A549 (cell line): Measurements from ENCODE around the gene GLCE. TPM values are rescaled to one million over a fixed set of nuclear protein-coding genes. Genes with fewer than 3 reads are reported as not detected.

Experiments used
- ATAC-seq, 2 experiments: fragments of 200-7000 bp in 1 of 2; fragments of >200 bp in 1 of 2; cut with Nextera tagmentation in 1 of 2; cut with Tn5 transposase in 1 of 2; 3 replicates each; pipeline versions ENCODE4 v1.8.0 to v1.9.1; 2018 to 2020; ENCODE audit warnings: mild to moderate bottlenecking in 1 of 2, moderate library complexity in 1 of 2
- CTCF ChIA-PET: fragments of 300-600 bp; sonication (Branson Sonifier 250); formaldehyde crosslinking; extraction: SDS; loops from one replicate; lab custom pipeline; 2021; ENCODE audit warnings: antibody characterized with exemption, inconsistent platforms; lab: Yijun Ruan, JAX
- POLR2A ChIA-PET: fragments of 350-600 bp; formaldehyde crosslinking; extraction: SDS; loops from one replicate; lab custom pipeline; 2021; ENCODE audit warnings: antibody characterized with exemption, inconsistent platforms; lab: Yijun Ruan, JAX
- DNase-seq, 2 experiments: peaks; one replicate each; pipeline versions ENCODE4 v3.0.0 to v3.0.0-alpha.2; 2011 to 2016; ENCODE audit warnings: low read depth in 1 of 2, low spot score in 1 of 2
- FAIRE-seq: peaks from 2 replicates; lab custom pipeline; 2011; peaks lifted over from hg19 to GRCh38; lab: Jason Lieb, UNC
- H3K27ac ChIP-seq, 2 experiments: fragments of >200 bp; sonication (Bioruptor Twin); formaldehyde crosslinking; 3 replicates each; pipeline ENCODE4 v1.5.1; 2016 to 2017
- H3K4me1 ChIP-seq: fragments of >200 bp; sonication (Bioruptor Twin); formaldehyde crosslinking; 3 replicates; pipeline ENCODE4 v1.6.1; 2016
- H3K4me2 ChIP-seq: fragments of >200 bp; sonication (Bioruptor Twin); formaldehyde crosslinking; 3 replicates; pipeline ENCODE4 v1.6.1; 2016
- H3K4me3 ChIP-seq: fragments of >200 bp; sonication (Bioruptor Twin); formaldehyde crosslinking; 3 replicates; pipeline ENCODE4 v1.5.1; 2016
- H3K9me3 ChIP-seq: fragments of >200 bp; sonication (Bioruptor Twin); formaldehyde crosslinking; 3 replicates; pipeline ENCODE4 v1.6.1; 2016
- CBX8 ChIP-seq: fragments of 200-600 bp; sonication (generic); IDR thresholded peaks from 2 replicates; pipeline ENCODE4 v1.6.1; 2016
- CEBPB ChIP-seq, 2 experiments: fragments of >200 bp in 1 of 2; sonication (Bioruptor Twin) in 1 of 2; formaldehyde crosslinking in 1 of 2; IDR thresholded peaks; 2 replicates each; pipeline ENCODE4 v1.6.1; 2012 to 2016
- E2F6 ChIP-seq: IDR thresholded peaks from 2 replicates; pipeline ENCODE4 v1.6.1; 2012; ENCODE audit warnings: low read depth, borderline replicate concordance
- EHF ChIP-seq: fragments of 250-450 bp; sonication (Bioruptor Pico); IDR thresholded peaks from 2 replicates; pipeline ENCODE4 v1.5.0; 2020; ENCODE audit warnings: mild to moderate bottlenecking
- EHMT2 ChIP-seq: fragments of 200-600 bp; sonication (generic); IDR thresholded peaks from 2 replicates; pipeline ENCODE4 v1.6.1; 2016; ENCODE audit warnings: antibody characterized with exemption, low read depth, mild to moderate bottlenecking, moderate library complexity
- ELK1 ChIP-seq: fragments of 150-350 bp; IDR thresholded peaks from 2 replicates; pipeline ENCODE4 v1.6.1; 2014; ENCODE audit warnings: low read depth, mild to moderate bottlenecking, low read length
- ESRRA ChIP-seq: fragments of 150-350 bp; IDR thresholded peaks from 2 replicates; pipeline ENCODE4 v1.6.1; 2014; ENCODE audit warnings: mild to moderate bottlenecking, low read length, borderline replicate concordance
- HEYL ChIP-seq: fragments of 250-450 bp; sonication (Bioruptor Pico); IDR thresholded peaks from 2 replicates; pipeline ENCODE4 v1.8.0; 2021; ENCODE audit warnings: mild to moderate bottlenecking, moderate library complexity
- HMGXB4 ChIP-seq: fragments of 250-450 bp; sonication (Bioruptor Pico); IDR thresholded peaks from 2 replicates; pipeline ENCODE4 v1.5.0; 2021; ENCODE audit warnings: mild to moderate bottlenecking, moderate library complexity, borderline replicate concordance
- JUN ChIP-seq, 2 experiments: fragments of >200 bp; sonication (Bioruptor Twin); formaldehyde crosslinking; IDR thresholded peaks; 2 replicates in 1 of 2; 3 replicates in 1 of 2; pipeline ENCODE4 v1.6.1; 2016 to 2017
- KDM1A ChIP-seq: fragments of 200-600 bp; sonication (generic); IDR thresholded peaks from 2 replicates; pipeline ENCODE4 v1.6.1; 2016; ENCODE audit warnings: low read depth, mild to moderate bottlenecking
- MAFK ChIP-seq: fragments of 450-650 bp; IDR thresholded peaks from 2 replicates; pipeline ENCODE4 v1.6.1; 2014; ENCODE audit not compliant: partially characterized antibody
- MAZ ChIP-seq: fragments of 150-350 bp; IDR thresholded peaks from 2 replicates; pipeline ENCODE4 v1.6.1; 2014; ENCODE audit warnings: antibody characterized with exemption, low read depth, low read length, borderline replicate concordance
- NR3C1 ChIP-seq: fragments of >200 bp; sonication (Bioruptor Twin); formaldehyde crosslinking; IDR thresholded peaks from 3 replicates; pipeline ENCODE4 v1.6.1; 2017
- PBX3 ChIP-seq: IDR thresholded peaks from 2 replicates; pipeline ENCODE4 v1.6.1; 2012
- RAD21 ChIP-seq, 2 experiments: fragments of >200 bp in 1 of 2; sonication (Bioruptor Twin) in 1 of 2; formaldehyde crosslinking in 1 of 2; IDR thresholded peaks in 1 of 2; conservative IDR thresholded peaks in 1 of 2; 2 replicates in 1 of 2; 3 replicates in 1 of 2; pipeline ENCODE4 v1.6.1; 2012 to 2018; ENCODE audit warnings: inconsistent platforms in 1 of 2
- RCOR1 ChIP-seq: fragments of 150-350 bp; IDR thresholded peaks from 2 replicates; pipeline ENCODE4 v1.6.1; 2014; ENCODE audit warnings: antibody characterized with exemption, low read length, low read depth
- RNF2 ChIP-seq: fragments of 200-600 bp; sonication (generic); IDR thresholded peaks from 2 replicates; pipeline ENCODE4 v1.6.1; 2016; ENCODE audit warnings: low read depth, mild to moderate bottlenecking, antibody characterized with exemption, moderate library complexity, borderline replicate concordance
- SREBF2 ChIP-seq: fragments of 450-650 bp; IDR thresholded peaks from 2 replicates; pipeline ENCODE4 v1.6.1; 2014; ENCODE audit warnings: mild to moderate bottlenecking, moderate library complexity
- TP53 ChIP-seq: fragments of 250-450 bp; sonication (Bioruptor Pico); IDR thresholded peaks from 2 replicates; pipeline ENCODE4 v1.5.0; 2021; ENCODE audit warnings: mild to moderate bottlenecking, moderate library complexity
- USF2 ChIP-seq: fragments of 450-650 bp; IDR thresholded peaks from 2 replicates; pipeline ENCODE4 v1.6.1; 2014; ENCODE audit warnings: antibody characterized with exemption
- ZSCAN20 ChIP-seq: fragments of 250-450 bp; sonication (Bioruptor Pico); IDR thresholded peaks from 2 replicates; pipeline ENCODE4 v1.8.0; 2022; ENCODE audit warnings: mild to moderate bottlenecking, moderate library complexity
- WGBS: methylation state at CpG from one replicate; pipeline ENCODE4 v1.1.6; 2017; ENCODE audit errors: missing lambda C conversion rate; 5-methylcytosine and 5-hydroxymethylcytosine counted together
- polyA plus RNA-seq, 4 experiments: library from polyadenylated mRNA; depleted of rRNA in 3 of 4; stranded (reverse); fragments of >200 nt; fragmentation: RNase III in 1 of 4; extraction: RNeasy Plus Mini Kit Qiagen cat#74134 plus additional on column Dnase treatment in 1 of 4; gene quantifications; 2 replicates in 3 of 4; 3 replicates in 1 of 4; pipeline ENCODE4 v1.2.3, GENCODE V29; 2011 to 2017

The GLCE gene
- polyA plus RNA-seq, 2 of the 4 experiments (the other 2 are of a cell fraction) = 19.6 to 41.8 TPM

GRCh38 chr15:69232144-69232543 is 71.7 kb downstream of the GLCE start:
- DNase-seq = no peak
- ChIA-PET CTCF (interaction anchor here (0.8 to 2.4 kb wide), 2 partner anchors 34 to 48 kb away, joined by 4 to 7 read pairs; no protein-coding TSS in a partner anchor), POLR2A (no interaction called here)
- Histone ChIP-seq H3K27ac (no peak overlapping the region), H3K4me2 (no peak overlapping the region), H3K4me3 (no peak overlapping the region), H3K4me1 (no peaks in the 10 kb centered on the region), H3K9me3 (no peaks in the 10 kb centered on the region)
- no peak for TF ChIP-seq RAD21 (conservative IDR thresholded peaks at IDR 0.05 in 1 of 2, IDR thresholded peaks at IDR 0.05 in 1 of 2)
- TF ChIP-seq MAFK = peak; percentile 55
- TF ChIP-seq KDM1A = no peak
- no peak for TF ChIP-seq RNF2
- peak; percentile 80 to 85; a peak in 3 of 4 replicates for TF ChIP-seq CEBPB (IDR thresholded peaks at IDR 0.05)
- WGBS = 69% methylated on average over 4 of the region's 4 CpGs
- ATAC-seq = no peak
- no peak for FAIRE-seq

GRCh38 chr15:69232765-69233164 is 72.3 kb downstream of the GLCE start:
- 86% methylated on average over 1 of the region's 1 CpG for WGBS
- Histone ChIP-seq H3K27ac (no peak overlapping the region), H3K4me3 (no peak overlapping the region), H3K4me1 (no peaks in the 10 kb centered on the region), H3K4me2 (no peak overlapping the region), H3K9me3 (no peaks in the 10 kb centered on the region)
- ChIA-PET CTCF (interaction anchor here (0.8 to 2.4 kb wide), 2 partner anchors 33 to 48 kb away, joined by 4 to 7 read pairs; no protein-coding TSS in a partner anchor), POLR2A (no interaction called here)
- DNase-seq (no peak), ATAC-seq (no peak), FAIRE-seq (no peak)
- TF ChIP-seq SREBF2 (no peak), USF2 (no peak)

GRCh38 chr15:69234676-69235075 is 74.2 kb downstream of the GLCE start:
- H3K4me2 ChIP-seq = no peak overlapping the region
- no peak overlapping the region for H3K27ac ChIP-seq
- FAIRE-seq (peak; percentile 85), DNase-seq (no peak), ATAC-seq (no peak)
- no peak overlapping the region for H3K4me3 ChIP-seq
- CTCF ChIA-PET = interaction anchor here (1.1 to 2.2 kb wide), 3 partner anchors 32 to 176 kb away, joined by 3 to 8 read pairs (median 3); no protein-coding TSS in a partner anchor
- POLR2A ChIA-PET = interaction anchor here (0.6 kb wide), 1 partner anchor 8 kb away, joined by 4 read pairs; no protein-coding TSS in a partner anchor
- H3K4me1 ChIP-seq = no peaks in the 10 kb centered on the region
- TF ChIP-seq HMGXB4 (no peak), E2F6 (no peak), USF2 (no peak), TP53 (no peak), NR3C1 (no peak), ZSCAN20 (CRISPR knock-in tag) (no peak), ELK1 (no peak), RCOR1 (no peak), EHMT2 (no peak), JUN (IDR thresholded peaks at IDR 0.05) (no peak), CBX8 (no peak), EHF (CRISPR knock-in tag) (no peak), ESRRA (no peak), HEYL (no peak), MAZ (no peak), PBX3 (no peak)
- TF ChIP-seq, all 56 proteins: peak for 0
- H3K9me3 ChIP-seq = peaks cover 6% of the 10 kb centered on the region
